ENCODE measurements around the gene FADS2.

GRCh38 chr11:61890529-61891330 lies 62.6 kb downstream of the FADS2 start:
- TF ChIP-seq POLR2AphosphoS5 (IDR thresholded peaks at IDR 0.05; ENCODE audit: low read depth, low read length) (no peak), POLR2A (IDR thresholded peaks at IDR 0.05; ENCODE audit: low read depth, low read length) (no peak), TAF1 (IDR thresholded peaks at IDR 0.05; ENCODE audit: borderline replicate concordance, low read depth, low read length) (no peak)

Data from GM12892 (cell line).